ENCODE results near the gene SMLR1.
"Not testable (repeated sequence)": the region's sequence is repeated elsewhere in the genome, so short reads cannot be mapped to it uniquely, and the experiment has no call there.

The SMLR1 gene

GRCh38 chr6:130827247-130828149, at the start of gene SMLR1:
TSS of gene SMLR1 (plus strand) at chr6:130827406. CDS start at chr6:130827414, 8 bp downstream.
- DNase-seq, result no peak

GRCh38 chr6:130778946-130779657, 48.1 kb upstream of the SMLR1 start:
- DNase-seq, result no peak

DNA sequence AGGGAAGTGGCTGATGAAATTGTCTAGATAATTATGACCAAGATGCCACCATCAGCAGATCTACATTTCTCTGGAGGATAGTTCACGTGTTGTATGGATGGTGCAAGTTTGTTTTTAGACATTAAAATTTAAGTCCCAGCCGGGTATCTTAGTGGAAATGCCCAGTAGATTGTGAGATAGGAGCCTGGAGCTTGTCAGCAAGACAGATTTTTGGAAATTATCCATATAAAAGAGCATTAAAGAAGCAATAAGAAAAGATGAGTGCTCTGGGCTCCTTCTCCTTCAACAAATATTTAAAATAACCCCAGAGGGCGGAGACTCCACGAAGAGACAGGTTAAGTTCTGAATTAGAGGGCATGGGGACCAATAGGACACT, 47.6 kb upstream of the SMLR1 start:
- no peak for DNase-seq

DNA sequence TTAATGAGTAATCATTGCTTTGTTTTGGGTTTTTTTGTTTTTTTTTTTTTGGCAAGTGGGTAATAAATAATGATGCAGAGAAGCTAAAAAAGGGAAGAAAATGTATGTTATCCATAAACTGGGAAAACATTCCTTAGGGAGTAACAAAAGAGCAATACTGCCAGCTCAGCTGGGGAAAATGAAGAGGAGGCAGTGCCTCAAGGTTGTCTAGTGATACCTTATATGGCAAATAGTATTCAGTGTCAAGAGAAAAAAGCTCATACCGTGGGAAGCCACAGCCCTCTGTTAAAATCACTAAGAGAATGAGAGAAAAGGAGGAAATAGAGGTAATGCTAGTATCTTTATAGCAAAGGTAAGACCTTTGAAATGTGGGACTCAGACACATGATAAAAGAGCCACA, 47.1 kb upstream of the SMLR1 start:
- no peak for DNase-seq

DNA sequence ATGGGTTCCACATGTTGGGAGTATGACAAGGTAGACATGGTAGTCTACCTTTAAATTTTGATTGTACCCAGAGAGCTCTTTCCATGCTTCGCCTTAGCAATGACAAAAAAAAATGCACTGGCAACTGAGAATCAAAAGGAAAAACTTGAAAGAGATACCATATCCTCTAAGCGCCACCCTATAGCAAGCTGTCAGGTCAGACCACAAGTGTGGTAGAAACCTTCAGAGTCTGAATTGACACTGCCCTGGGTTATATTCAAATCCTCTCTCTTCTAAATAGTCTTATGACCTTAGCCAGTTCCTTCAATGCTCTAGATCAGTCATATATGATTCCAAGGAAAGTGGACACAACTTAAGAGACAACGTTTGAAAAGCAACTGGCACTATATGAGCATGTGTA, 45.6 kb upstream of the SMLR1 start:
- no peak for DNase-seq

DNA sequence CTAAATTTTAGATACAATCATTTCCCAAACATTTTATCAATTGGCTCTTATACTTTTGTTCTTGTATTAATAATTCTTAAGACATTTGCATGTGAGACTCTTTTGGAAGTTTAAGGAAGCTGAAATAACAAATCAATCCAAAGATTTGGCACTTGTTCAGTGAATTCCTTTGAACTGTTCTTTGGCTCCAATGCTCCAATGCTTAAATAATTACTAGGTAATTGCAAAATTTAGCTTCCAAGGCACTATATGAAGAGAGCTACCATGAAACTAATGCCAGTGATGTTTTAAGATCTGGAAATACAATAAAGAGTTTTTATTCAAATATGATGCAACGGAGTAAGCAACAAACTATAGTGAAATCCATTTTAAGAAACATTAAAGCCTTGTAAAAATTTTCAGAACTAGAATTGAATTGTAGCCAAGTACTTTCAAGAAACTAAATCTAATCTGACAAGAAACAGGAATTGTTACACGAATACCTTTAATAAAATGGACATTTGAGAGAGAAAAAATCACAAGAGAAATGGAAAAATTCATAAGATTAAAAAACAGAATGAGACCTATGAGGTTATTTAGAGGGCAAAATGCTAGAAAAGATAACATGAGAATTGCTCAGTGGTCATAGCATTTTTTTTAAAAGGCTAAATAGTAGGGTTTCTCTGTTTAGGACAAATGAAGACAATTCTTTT, 43.6 kb upstream of the SMLR1 start:
- no peak for DNase-seq

GRCh38 chr6:130787726-130788500, 39.3 kb upstream of the SMLR1 start:
- no peak for DNase-seq

DNA sequence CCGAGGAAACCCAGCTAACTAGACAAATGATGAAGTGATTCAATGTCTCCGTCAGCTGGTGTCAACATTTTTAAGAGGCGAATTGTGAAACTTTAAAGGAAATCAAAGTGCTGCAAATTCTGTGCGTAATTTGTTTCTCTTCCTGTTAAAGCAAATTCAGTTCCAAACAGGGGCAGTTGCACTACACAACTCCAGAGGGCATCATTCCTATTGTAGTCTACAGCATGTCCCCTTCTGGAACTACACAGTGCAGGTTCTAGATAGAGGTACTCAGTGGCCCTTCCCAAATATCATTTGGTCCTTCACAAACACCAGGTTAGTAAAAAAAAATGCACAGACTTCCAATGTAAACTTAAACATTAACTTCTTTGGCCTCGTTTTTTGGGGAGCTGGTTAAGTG, 38.3 kb upstream of the SMLR1 start:
- DNase-seq, result no peak

DNA sequence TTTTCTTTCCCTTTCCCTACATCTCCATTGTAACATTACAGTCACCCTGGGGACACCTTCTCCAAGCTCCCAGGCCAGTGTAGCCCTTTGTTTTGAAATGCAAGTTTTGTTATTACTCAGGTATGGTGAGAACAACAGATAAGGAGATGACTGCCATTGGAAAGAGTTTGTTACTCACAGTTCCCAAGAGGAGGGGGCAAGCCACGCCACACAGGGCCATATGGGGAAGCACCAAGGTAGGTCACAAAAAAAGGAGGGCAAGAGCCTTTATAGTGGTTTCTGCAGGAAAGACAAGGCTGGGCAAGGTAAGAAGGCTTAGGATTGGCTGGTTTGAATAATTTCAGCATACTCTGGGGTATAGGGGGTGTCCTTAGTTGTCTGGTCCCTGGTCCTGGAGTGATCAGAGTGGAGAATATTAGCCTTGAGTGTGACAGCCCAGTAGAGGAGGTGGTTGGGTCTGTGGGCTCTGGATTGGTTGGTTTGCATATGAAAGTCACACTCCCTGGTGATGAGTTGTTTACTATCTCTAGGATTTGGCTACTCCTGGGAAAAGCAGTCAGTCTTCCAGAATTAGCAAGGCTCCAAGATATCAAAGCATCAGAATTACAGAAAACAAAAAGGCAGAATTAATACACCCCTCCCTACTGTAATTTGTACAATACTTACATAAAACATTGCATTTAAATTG, 33.1 kb upstream of the SMLR1 start:
- no peak for DNase-seq

GRCh38 chr6:130794738-130795137, 32.5 kb upstream of the SMLR1 start:
- no peak for DNase-seq

GRCh38 chr6:130796313-130796905, 30.8 kb upstream of the SMLR1 start:
- no peak for DNase-seq

GRCh38 chr6:130797061-130797460, 30.1 kb upstream of the SMLR1 start:
- DNase-seq, result no peak

DNA sequence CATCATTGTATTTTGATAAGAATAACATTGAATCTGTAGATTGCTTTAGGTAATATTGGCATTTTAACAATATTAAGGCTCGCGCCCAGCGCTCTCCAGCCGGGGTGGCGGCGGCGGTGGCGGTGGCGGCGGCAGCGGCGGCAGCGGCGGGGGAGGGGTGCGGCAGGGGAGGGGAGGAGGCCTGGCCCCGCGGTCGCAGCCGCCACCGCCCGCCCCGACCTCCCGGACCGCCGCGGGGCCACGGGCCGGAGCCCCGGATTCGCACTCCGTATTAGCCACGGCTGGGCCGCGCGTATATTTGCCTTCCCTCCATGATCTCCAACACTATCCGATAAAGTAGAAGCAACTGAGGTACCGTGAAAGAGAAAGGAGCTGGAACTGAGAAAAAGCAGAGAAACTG, 25.8 kb upstream of the SMLR1 start:
- not testable (repeated sequence) for DNase-seq

GRCh38 chr6:130810307-130811030, 16.7 kb upstream of the SMLR1 start:
- DNase-seq, result no peak

DNA sequence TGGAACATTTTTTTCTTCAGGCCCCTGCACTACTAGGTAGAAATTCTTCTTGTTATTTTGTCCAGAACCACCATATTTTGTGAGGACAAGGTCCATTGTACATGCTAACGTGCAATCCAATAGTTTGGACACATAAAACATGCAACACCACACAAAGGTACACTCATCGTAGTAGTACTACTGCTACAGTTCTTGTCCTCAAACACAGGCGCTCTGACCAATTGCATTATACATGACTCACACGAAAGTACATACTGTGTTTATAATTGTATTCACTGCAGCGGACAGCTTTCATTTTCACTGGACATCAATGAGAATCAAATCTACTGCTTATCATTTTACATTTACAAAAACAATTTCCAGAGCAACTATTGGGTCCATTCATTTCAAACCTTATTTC, 15.3 kb upstream of the SMLR1 start:
- no peak for DNase-seq

- no peak for DNase-seq
Measured at GRCh38 chr6:130814506-130814905, 12.7 kb upstream of the SMLR1 start.

GRCh38 chr6:130815200-130816071, 11.8 kb upstream of the SMLR1 start:
- DNase-seq, result no peak

GRCh38 chr6:130822736-130823135, 4.5 kb upstream of the SMLR1 start:
- no peak for DNase-seq

GRCh38 chr6:130824978-130825694, 2.1 kb upstream of the SMLR1 start:
- no peak for DNase-seq
